ENCODE results near the gene MACROD1.

Gene MACROD1

DNA sequence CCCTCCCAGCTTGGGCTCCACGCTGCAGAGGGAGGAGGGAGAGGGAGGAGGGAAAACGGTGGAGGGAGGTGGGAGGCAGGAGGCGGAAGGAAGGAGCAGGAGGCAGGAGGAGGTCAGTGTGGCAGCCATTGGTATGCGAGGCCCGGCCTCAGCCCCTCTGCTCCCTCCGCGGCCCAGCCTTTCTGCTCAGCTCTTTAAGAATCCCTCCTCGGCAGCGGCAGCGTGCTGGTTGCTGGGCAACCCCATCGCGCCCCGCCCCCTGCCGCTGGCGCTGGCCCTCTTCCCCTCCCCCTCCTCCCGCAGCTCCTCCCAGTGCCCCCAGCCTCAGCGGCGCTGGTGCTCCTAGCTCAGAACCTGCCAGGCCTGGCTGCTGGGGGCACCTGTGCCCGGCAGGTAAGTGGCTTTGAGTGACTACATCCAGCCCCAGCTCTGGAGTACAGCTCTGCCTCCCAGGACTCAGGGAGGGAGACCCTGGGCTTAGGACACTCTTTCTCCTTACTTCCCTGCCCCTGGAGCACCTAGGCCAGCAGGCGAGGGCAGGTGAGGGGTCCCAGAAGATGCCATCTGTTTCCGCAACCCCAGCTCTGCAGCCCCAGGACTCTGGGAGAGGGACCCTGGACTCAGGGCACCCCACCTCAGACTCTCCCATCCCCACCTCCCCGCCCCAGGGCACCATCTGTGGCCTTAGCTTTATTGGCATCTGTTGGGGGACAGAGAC, 137.4 kb downstream of the MACROD1 start:
- TF ChIP-seq, protein P1, sequence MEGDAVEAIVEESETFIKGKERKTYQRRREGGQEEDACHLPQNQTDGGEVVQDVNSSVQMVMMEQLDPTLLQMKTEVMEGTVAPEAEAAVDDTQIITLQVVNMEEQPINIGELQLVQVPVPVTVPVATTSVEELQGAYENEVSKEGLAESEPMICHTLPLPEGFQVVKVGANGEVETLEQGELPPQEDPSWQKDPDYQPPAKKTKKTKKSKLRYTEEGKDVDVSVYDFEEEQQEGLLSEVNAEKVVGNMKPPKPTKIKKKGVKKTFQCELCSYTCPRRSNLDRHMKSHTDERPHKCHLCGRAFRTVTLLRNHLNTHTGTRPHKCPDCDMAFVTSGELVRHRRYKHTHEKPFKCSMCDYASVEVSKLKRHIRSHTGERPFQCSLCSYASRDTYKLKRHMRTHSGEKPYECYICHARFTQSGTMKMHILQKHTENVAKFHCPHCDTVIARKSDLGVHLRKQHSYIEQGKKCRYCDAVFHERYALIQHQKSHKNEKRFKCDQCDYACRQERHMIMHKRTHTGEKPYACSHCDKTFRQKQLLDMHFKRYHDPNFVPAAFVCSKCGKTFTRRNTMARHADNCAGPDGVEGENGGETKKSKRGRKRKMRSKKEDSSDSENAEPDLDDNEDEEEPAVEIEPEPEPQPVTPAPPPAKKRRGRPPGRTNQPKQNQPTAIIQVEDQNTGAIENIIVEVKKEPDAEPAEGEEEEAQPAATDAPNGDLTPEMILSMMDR (IDR thresholded peaks at IDR 0.05; ENCODE audit: insufficient read depth, missing control alignments) = no peak
- FAIRE-seq = no peak
- no peak for DNase-seq (ENCODE audit: insufficient read length, low spot score)

DNA sequence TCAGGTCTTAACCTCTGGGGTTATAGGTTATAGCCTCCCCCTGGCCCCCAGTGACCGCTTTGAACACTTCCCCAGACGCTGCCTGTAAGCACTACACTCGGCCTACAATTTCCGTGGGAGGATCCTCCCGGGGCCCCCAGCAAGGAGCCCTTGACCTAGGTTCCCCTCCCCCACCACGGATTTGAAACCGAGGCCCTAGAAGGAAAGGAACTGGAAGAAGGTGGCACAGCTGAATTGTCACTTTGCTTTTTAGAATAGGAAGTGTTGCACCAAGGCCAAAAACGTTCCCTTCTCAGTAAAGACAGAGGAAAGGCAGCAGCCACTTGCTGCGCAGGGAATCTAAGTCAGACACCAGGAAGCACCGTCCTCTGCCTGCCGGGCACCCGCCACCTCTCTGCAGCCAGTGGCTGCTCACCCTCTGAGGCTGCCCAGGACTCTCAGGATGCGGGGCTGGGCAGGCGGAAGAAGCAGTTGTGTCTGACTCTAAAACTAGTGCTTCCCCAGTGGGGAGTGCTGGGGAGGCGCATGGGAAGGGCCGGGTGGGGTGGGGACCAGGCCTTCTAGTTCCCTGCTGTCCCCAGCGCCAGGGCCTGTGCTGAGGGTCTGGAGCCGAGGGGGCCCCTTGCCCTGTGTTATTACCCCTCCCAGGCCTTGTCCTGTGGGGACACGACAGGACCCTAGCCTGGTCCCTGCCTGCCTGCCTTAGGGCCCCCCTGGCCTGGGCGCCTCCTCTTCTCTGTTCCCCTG, 138.1 kb downstream of the MACROD1 start:
- no peak for FAIRE-seq
- TF ChIP-seq, protein P1 (IDR thresholded peaks at IDR 0.05; ENCODE audit: insufficient read depth, missing control alignments) = no peak
- DNase-seq (ENCODE audit: insufficient read length, low spot score) = no peak

DNA sequence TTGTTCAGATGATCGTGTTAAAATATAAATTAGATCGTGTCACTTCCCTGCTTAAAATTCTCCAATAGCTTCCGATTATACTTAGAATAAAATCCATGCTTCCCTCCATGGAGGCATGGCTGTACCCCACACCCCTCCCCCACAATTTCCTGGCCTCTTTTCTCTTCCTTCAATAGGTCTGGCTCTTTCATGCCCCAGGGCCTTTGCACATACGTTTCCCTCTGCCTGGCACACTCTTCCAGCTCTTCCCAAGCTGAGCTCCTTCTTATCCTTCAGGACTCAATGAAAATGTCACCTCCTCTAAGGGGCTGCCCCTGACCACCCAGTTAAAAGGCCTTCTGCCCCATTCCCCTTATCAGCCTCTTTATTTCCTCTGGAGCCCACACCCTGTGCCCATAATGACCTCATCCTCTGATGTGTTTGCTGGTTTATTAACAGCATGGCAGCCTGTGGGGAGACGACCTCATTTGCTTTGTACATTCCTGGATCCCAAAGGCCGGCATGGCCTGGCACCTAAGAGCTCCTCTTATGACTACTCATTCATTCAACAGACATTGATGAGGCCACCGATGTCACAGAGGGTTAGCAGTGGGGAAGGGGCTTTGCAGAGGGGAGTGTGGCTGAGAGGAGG, 139.2 kb downstream of the MACROD1 start:
- TF ChIP-seq, protein P1 (IDR thresholded peaks at IDR 0.05; ENCODE audit: insufficient read depth, missing control alignments) = no peak
- FAIRE-seq (no peak), DNase-seq (ENCODE audit: insufficient read length, low spot score) (no peak)

DNA sequence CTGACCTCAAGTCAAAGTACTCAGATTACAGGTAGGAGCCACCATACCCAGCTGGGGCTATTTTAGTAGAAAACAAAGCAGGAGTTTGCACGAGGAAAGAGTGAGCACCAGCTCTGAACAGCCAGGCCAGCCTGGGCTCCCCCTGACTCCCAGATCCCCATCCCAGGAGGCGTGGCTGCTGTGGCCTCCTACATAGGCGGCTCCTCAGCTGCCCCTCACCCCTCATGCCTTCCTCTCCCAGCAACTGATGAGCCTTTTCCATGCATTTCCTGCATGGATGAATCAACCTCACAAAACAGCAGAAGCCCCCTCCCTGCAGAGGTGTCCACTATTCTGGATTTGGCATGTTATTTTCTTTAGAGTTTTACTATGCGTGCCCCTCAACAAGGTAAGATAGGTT, 140.7 kb downstream of the MACROD1 start:
- FAIRE-seq = no peak
- DNase-seq (ENCODE audit: insufficient read length, low spot score) = no peak
- TF ChIP-seq, protein P1 (IDR thresholded peaks at IDR 0.05; ENCODE audit: insufficient read depth, missing control alignments) = no peak

DNA sequence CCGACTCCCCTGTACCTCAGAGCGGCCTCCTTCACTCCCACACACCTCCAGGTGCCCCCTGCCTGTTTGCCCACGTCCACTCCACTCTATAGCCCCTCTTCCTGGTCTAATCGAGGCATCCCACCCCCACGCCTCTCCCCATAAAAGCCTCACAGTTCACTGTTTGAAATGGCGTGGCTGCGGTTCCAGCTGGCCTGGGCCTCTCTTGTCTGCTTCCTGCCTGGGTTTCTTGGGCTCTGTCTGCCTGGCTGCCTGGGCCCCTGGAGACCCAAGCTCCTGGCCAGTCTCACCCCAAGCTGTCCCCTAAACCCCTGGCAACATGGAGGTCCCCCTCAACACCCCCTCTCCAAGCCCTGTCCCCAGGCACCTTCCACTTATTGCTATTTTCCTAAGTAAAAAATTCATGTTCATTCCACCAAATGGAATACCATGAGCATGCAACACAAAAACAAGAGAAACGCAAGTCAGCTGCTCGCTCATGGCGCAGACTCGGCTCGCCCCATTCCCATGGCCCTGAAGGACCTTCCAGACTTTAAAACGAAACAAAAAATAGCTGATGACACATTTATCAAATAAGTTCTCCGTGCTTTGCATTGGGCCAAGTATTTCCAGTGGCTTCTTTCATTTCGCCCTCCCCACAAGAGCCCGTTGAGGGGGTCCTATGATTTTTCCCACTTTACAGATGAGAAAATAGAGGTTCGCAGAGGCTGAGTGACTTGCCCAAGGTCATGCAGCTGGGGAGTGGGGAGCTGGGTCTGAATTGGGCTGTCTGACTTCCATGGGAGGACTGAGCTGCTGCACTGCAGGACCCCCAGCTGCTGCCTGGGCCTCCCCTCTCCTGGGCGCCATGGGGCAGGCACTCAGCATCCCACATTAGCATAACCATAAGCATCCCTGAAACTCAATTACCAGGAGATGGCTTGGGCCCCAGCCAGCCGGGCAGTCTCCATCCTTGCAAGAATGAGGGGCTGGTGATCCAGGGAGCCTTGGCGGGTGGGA, 141.9 kb downstream of the MACROD1 start:
- TF ChIP-seq, protein P1 (IDR thresholded peaks at IDR 0.05; ENCODE audit: insufficient read depth, missing control alignments) = no peak
- FAIRE-seq (no peak), DNase-seq (ENCODE audit: insufficient read length, low spot score) (no peak)

DNA sequence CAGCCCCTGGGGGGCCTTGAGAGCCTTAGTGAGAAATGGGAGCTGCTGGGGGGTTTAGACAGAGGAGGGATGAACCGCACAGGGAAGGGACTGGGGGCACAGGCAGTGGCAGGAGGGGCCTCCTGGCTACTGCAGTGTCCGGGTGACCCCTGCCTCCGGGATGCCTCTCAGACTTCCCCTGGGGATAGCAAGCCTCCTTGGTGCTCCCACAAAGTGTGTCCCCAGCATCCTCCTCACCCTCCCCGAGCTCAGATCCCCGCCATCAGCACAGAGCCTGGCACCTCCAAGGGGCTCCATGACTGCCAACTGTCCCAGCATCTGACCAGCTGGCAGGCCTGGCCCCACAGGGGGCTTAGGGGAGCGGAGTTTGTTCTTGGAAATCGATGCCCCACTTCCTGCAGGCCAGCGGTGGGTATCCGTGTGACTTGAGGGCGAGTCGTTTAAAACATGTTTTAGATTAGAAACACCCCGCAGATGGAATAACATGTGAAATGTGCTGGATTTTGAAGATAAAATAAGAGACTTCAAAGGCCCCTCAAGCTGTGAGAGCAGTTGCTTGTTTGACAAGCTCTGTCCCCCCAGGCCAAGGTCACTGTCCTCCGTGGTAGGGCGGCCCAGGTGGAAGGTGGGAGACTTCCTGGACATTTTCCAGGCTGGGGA, 143.7 kb downstream of the MACROD1 start:
- TF ChIP-seq, protein P1 (IDR thresholded peaks at IDR 0.05; ENCODE audit: insufficient read depth, missing control alignments) = no peak
- no peak for DNase-seq (ENCODE audit: insufficient read length, low spot score)
- FAIRE-seq = no peak
